GM10847 (cell line): ENCODE measurements around the gene OPCML.

ENCODE experiments used
- POLR2A ChIP-seq: IDR thresholded peaks from 2 replicates; pipeline ENCODE4 v1.6.1; 2011; ENCODE audit not compliant: insufficient read length; ENCODE audit errors: extremely low read depth

OPCML gene

GRCh38 chr11:133127741-133128140, 404.6 kb downstream of the OPCML start:
- TF ChIP-seq POLR2A, result no peak

GRCh38 chr11:133123796-133124195, 408.5 kb downstream of the OPCML start:
- no peak for TF ChIP-seq POLR2A

- TF ChIP-seq POLR2A, result no peak
These were observed 408.9 kb downstream of the OPCML start for GRCh38 chr11:133123366-133123765.

GRCh38 chr11:133122256-133122655, 410.0 kb downstream of the OPCML start:
- TF ChIP-seq POLR2A, result no peak

- no peak for TF ChIP-seq POLR2A
These were observed 413.6 kb downstream of the OPCML start for GRCh38 chr11:133118563-133119268.

GRCh38 chr11:133115099-133115498, 417.2 kb downstream of the OPCML start:
- TF ChIP-seq POLR2A, result no peak

GRCh38 chr11:133107763-133108162, 424.5 kb downstream of the OPCML start:
- no peak for TF ChIP-seq POLR2A

GRCh38 chr11:133107136-133107535, 425.2 kb downstream of the OPCML start:
- TF ChIP-seq POLR2A, result no peak

GRCh38 chr11:133106417-133106816, 425.9 kb downstream of the OPCML start:
- no peak for TF ChIP-seq POLR2A

GRCh38 chr11:133104009-133104744, 428.1 kb downstream of the OPCML start:
- TF ChIP-seq POLR2A, result no peak

- TF ChIP-seq POLR2A, result no peak
These were observed 435.3 kb downstream of the OPCML start for GRCh38 chr11:133096981-133097380.

- no peak for TF ChIP-seq POLR2A
These were observed 445.8 kb downstream of the OPCML start for GRCh38 chr11:133086518-133086917.

GRCh38 chr11:133082841-133083488, 449.3 kb downstream of the OPCML start:
- TF ChIP-seq POLR2A, result no peak

- TF ChIP-seq POLR2A, result no peak
These were observed 449.9 kb downstream of the OPCML start for GRCh38 chr11:133082453-133082781.

GRCh38 chr11:133081730-133082452, 450.4 kb downstream of the OPCML start:
- no peak for TF ChIP-seq POLR2A

- no peak for TF ChIP-seq POLR2A
These were observed 451.3 kb downstream of the OPCML start for GRCh38 chr11:133081020-133081419.
